GM12878 (cell line): ENCODE results near the gene TXNDC8. TPM values are rescaled to one million over a fixed set of nuclear protein-coding genes. Genes with fewer than 3 reads are reported as not detected.

Source experiments
- ATAC-seq: fragments of 200-7000 bp; cut with Tn5 transposase; 3 replicates; pipeline ENCODE4 v1.9.1; 2020; ENCODE audit warnings: mild to moderate bottlenecking, moderate library complexity
- BruUV-seq: library from RNA; stranded (reverse); fragments of 400-500 nt; replicated peaks from 2 replicates; lab custom pipeline; 2021; lab: Mats Ljungman, UMichigan
- CTCF ChIA-PET: fragments of 300-600 bp; sonication (Branson Sonifier 250); formaldehyde crosslinking; extraction: SDS; loops from one replicate; lab custom pipeline; 2021; ENCODE audit warnings: inconsistent platforms; lab: Yijun Ruan, JAX
- POLR2A ChIA-PET: fragments of 350-600 bp; formaldehyde crosslinking; extraction: SDS; loops from one replicate; lab custom pipeline; 2021; ENCODE audit warnings: inconsistent platforms; lab: Charles Lee
- RAD21 ChIA-PET: fragments of 300-600 bp; sonication (Branson Sonifier 250); formaldehyde crosslinking; loops from one replicate; lab custom pipeline; 2023; ENCODE audit warnings: antibody characterized with exemption; ENCODE audit not compliant: unreplicated experiment; lab: Charles Lee
- SMC1A ChIA-PET: fragments of 300-600 bp; sonication (Branson Sonifier 250); formaldehyde crosslinking; loops from one replicate; lab custom pipeline; 2023; ENCODE audit not compliant: unreplicated experiment, uncharacterized antibody; lab: Charles Lee
- DNase-seq: peaks from one replicate; pipeline ENCODE4 v3.0.0-alpha.2; 2011; ENCODE audit warnings: low read depth, low spot score
- FAIRE-seq: peaks from 3 replicates; lab custom pipeline; 2011; peaks lifted over from hg19 to GRCh38; lab: Jason Lieb, UNC
- H2AFZ ChIP-seq: 2 replicates; pipeline ENCODE4 v1.6.0; 2011; ENCODE audit warnings: low read depth, low read length, control low read depth; ENCODE audit not compliant: control insufficient read depth
- H3K27ac ChIP-seq: 2 replicates; pipeline ENCODE4 v1.5.1; 2011; ENCODE audit warnings: control low read depth; ENCODE audit not compliant: control insufficient read depth, insufficient read depth
- H3K27me3 ChIP-seq, 2 experiments: replicated peaks in 1 of 2; 2 replicates each; pipeline versions ENCODE4 v1.6.0 to v1.6.1; 2011; ENCODE audit warnings: low read length in 1 of 2; ENCODE audit not compliant: control insufficient read depth in 2 of 2, insufficient read depth in 2 of 2
- H3K36me3 ChIP-seq, 2 experiments: 2 replicates each; pipeline ENCODE4 v1.5.1; 2011; ENCODE audit warnings: low read length in 1 of 2; ENCODE audit not compliant: control insufficient read depth in 2 of 2, insufficient read depth in 2 of 2
- H3K4me1 ChIP-seq: 2 replicates; pipeline ENCODE4 v1.6.1; 2011; ENCODE audit warnings: mild to moderate bottlenecking, low read length, moderate library complexity, mixed read lengths; ENCODE audit not compliant: control insufficient read depth, insufficient read depth
- H3K4me2 ChIP-seq: 2 replicates; pipeline ENCODE4 v1.6.0; 2011; ENCODE audit warnings: control low read depth; ENCODE audit not compliant: control insufficient read depth, insufficient read depth
- H3K4me3 ChIP-seq: fragments of 200-600 bp; sonication (generic); 2 replicates; pipeline ENCODE4 v1.5.1; 2016
- H3K79me2 ChIP-seq: 2 replicates; pipeline ENCODE4 v1.6.0; 2011; ENCODE audit warnings: low read length; ENCODE audit not compliant: control insufficient read depth, insufficient read depth
- H3K9ac ChIP-seq: 2 replicates; pipeline ENCODE4 v1.8.0; 2011; ENCODE audit warnings: low read length, control low read depth, mixed read lengths; ENCODE audit not compliant: control insufficient read depth, insufficient read depth
- H3K9me3 ChIP-seq: replicated peaks from 3 replicates; pipeline ENCODE4 v1.5.1; 2011; ENCODE audit warnings: mild to moderate bottlenecking, low read length; ENCODE audit not compliant: control insufficient read depth, insufficient read depth
- H4K20me1 ChIP-seq: 2 replicates; pipeline ENCODE4 v1.6.0; 2011; ENCODE audit not compliant: control insufficient read depth, insufficient read depth
- CHD4 ChIP-seq: fragments of 200-600 bp; sonication (generic); IDR thresholded peaks from 2 replicates; pipeline ENCODE4 v1.6.1; 2016; ENCODE audit warnings: mild to moderate bottlenecking
- E2F8 ChIP-seq: fragments of 450-650 bp; IDR thresholded peaks from 2 replicates; pipeline ENCODE4 v1.6.1; 2018; ENCODE audit warnings: mild to moderate bottlenecking, low read depth, moderate library complexity; ENCODE audit not compliant: partially characterized antibody
- FOXK2 ChIP-seq: fragments of 450-650 bp; IDR thresholded peaks from 2 replicates; pipeline ENCODE4 v1.6.1; 2017; ENCODE audit warnings: mild to moderate bottlenecking, moderate library complexity
- NFYB ChIP-seq: IDR thresholded peaks from 2 replicates; pipeline ENCODE4 v1.6.1; 2011; ENCODE audit warnings: low read depth, mild to moderate bottlenecking, low read length, improper control_type of control experiment, moderate library complexity; ENCODE audit not compliant: insufficient read depth
- PKNOX1 ChIP-seq: fragments of 450-650 bp; IDR thresholded peaks from 2 replicates; pipeline ENCODE4 v1.6.1; 2016; ENCODE audit warnings: mild to moderate bottlenecking
- SP1 ChIP-seq: IDR thresholded peaks from one replicate; pipeline ENCODE4 v1.6.1; 2011; ENCODE audit warnings: low read depth, low read length
- WGBS: methylation state at CpG from one replicate; pipeline ENCODE4 v1.1.6; 2016; ENCODE audit warnings: low lambda C conversion rate; ENCODE audit not compliant: insufficient replicate concordance, insufficient coverage; ENCODE audit errors: missing lambda C conversion rate; 5-methylcytosine and 5-hydroxymethylcytosine counted together
- in situ Hi-C: fragments of 300-500 bp; cut with MboI; formaldehyde crosslinking; loops from 9 replicates; pipeline ENCODE4 v1.14.3; 2018; ENCODE audit warnings: mixed read lengths
- intact Hi-C: fragments of 100-400 bp; cut with micrococcal nuclease; formaldehyde crosslinking; loops from one replicate; pipeline ENCODE4 v1.14.2; 2022; ENCODE audit not compliant: unreplicated experiment
- polyA plus RNA-seq, 11 experiments: library from polyadenylated mRNA; depleted of rRNA in 4 of 11; unstranded in 6 of 11; stranded (reverse) in 5 of 11; fragments of >200 nt; fragmentation: Nextera tagmentation in 4 of 11; fragmentation: Illumina TruSeq in 1 of 11; extraction: Ambion mirVana in 4 of 11; extraction: Trizol in 1 of 11; gene quantifications; 1 replicate in 1 of 11; 2 replicates in 10 of 11; pipeline versions ENCODE4 v1.2.1 to v1.2.3, GENCODE V29; 2011 to 2016; ENCODE audit warnings: inconsistent platforms in 2 of 11, missing spikeins in 2 of 11, low read depth in 1 of 11
- total RNA-seq, 4 experiments: library from RNA; depleted of rRNA in 3 of 4; stranded (reverse); fragments of >200 nt in 3 of 4; fragmentation: Illumina TruSeq in 1 of 4; extraction: Trizol in 1 of 4; gene quantifications; 2 replicates each; pipeline versions ENCODE4 v1.2.1 to v1.2.3, GENCODE V29; 2013 to 2021
- TF ChIP-seq, protein P1 (sequence below): fragments of 150-350 bp; IDR thresholded peaks from 2 replicates; pipeline ENCODE4 v1.6.1; 2014; ENCODE audit warnings: mild to moderate bottlenecking, low read depth, low read length

Gene TXNDC8
- total and polyA plus RNA-seq, 10 of the 15 experiments (the other 5 are each of a cell fraction or from before 2014, with no cell fraction given): not detected

- TF ChIP-seq E2F8: no peak
- TF ChIP-seq FOXK2: no peak
Measured at GRCh38 chr9:110288503-110288902, 49.2 kb downstream of the TXNDC8 start (continued).

DNA sequence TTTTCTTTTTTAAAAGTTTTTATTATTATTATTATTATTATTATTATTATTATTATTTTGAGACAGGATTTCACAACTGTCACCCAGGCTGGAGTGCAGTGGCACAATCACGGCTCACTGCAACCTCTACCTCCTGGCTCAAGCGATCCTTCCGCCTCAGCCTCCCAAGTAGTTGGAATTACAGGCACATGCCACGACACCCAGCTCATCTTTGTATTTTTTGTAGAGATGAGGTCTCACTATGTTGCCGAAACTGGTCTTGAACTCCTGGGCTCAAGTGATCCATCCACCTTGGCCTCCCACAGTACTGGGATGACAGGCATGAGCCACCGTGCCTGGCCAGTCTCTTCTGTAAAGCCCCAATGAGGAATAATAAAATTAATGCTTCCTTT lies 50.4 kb downstream of the TXNDC8 start:
- Histone ChIP-seq H4K20me1 (no peaks in the 10 kb centered on the region), H3K4me3 (no peak overlapping the region), H3K27ac (no peak overlapping the region), H3K9ac (no peak overlapping the region), H3K79me2 (no peaks in the 10 kb centered on the region), H2AFZ (no peak overlapping the region), H3K4me1 (no peaks in the 10 kb centered on the region), H3K27me3 (no peaks in the 10 kb centered on the region)
- CTCF ChIA-PET: no interaction called here
- DNase-seq: no peak
- BruUV-seq: no TSS peak
- in situ Hi-C loops: no loop called here
- ATAC-seq: no peak
- RAD21 ChIA-PET: no interaction called here
- TF ChIP-seq SP1 (no peak), NFYB (no peak), PKNOX1 (no peak), CHD4 (no peak)
- TF ChIP-seq, protein P1, sequence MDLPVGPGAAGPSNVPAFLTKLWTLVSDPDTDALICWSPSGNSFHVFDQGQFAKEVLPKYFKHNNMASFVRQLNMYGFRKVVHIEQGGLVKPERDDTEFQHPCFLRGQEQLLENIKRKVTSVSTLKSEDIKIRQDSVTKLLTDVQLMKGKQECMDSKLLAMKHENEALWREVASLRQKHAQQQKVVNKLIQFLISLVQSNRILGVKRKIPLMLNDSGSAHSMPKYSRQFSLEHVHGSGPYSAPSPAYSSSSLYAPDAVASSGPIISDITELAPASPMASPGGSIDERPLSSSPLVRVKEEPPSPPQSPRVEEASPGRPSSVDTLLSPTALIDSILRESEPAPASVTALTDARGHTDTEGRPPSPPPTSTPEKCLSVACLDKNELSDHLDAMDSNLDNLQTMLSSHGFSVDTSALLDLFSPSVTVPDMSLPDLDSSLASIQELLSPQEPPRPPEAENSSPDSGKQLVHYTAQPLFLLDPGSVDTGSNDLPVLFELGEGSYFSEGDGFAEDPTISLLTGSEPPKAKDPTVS: no peak
- TF ChIP-seq, all 136 proteins: peak for 0
- ChIA-PET SMC1A (no interaction called here), POLR2A (no interaction called here)
- Histone ChIP-seq H3K4me2 (no peak overlapping the region), H3K9me3 (no peaks in the 10 kb centered on the region), H3K36me3 (no peaks in the 10 kb centered on the region)
- intact Hi-C loops: no loop called here
- WGBS: 71% methylated on average over 6 of the region's 6 CpGs
- FAIRE-seq: no peak
